Right kidney (tissue), 9 donors: Measurements from ENCODE around the gene ARMC9.
A peak's percentile ranks its signal among the peaks of the same experiment; 100 is the strongest.
"Not testable (repeated sequence)": the region's sequence is repeated elsewhere in the genome, so short reads cannot be mapped to it uniquely, and the experiment has no call there.

Experiments
- DNase-seq: peaks from one replicate; pipeline ENCODE4 v3.0.0-alpha.2; 2016
- long read RNA-seq, 8 donors: transcript quantifications; one replicate each; lab custom pipeline, GENCODE V29; 2026

Gene ARMC9
- long read RNA-seq, donor 1, partial matches to known transcripts: 0 of 5 reads
- long read RNA-seq, donor 1, other reads (novel, unspliced or antisense): 5 of 5 reads
- long read RNA-seq, donor 2, partial matches to known transcripts: 0 of 1 reads
- long read RNA-seq, donor 2, other reads (novel, unspliced or antisense): 0 of 1 reads
- long read RNA-seq, donor 3: 0 reads
- long read RNA-seq, donor 4, transcript ARMC9-201 (21 exons, 2,300 nt): major isoform, 5 of 11 reads
- long read RNA-seq, donor 4, partial matches to known transcripts: 5 of 11 reads
- long read RNA-seq, donor 4, other reads (novel, unspliced or antisense): 0 of 11 reads
- long read RNA-seq, donor 5, full-length matches to known transcripts: 2 of 2 reads
- long read RNA-seq, donor 5, partial matches to known transcripts: 0 of 2 reads
- long read RNA-seq, donor 5, other reads (novel, unspliced or antisense): 0 of 2 reads
- long read RNA-seq, donor 6, partial matches to known transcripts: 0 of 2 reads
- long read RNA-seq, donor 6, other reads (novel, unspliced or antisense): 0 of 2 reads
- long read RNA-seq, donor 7, partial matches to known transcripts: 0 of 3 reads
- long read RNA-seq, donor 7, other reads (novel, unspliced or antisense): 0 of 3 reads
- long read RNA-seq, donor 8, partial matches to known transcripts: 0 of 2 reads
- long read RNA-seq, donor 8, other reads (novel, unspliced or antisense): 0 of 2 reads

- DNase-seq: peak; percentile 97
Measured at GRCh38 chr2:231198291-231199173, at the start of gene ARMC9. TSS of gene ARMC9 (plus strand) at chr2:231198631. CDS start at chr2:231206239, 7,608 bp downstream.

GRCh38 chr2:231152800-231153557, 45.5 kb upstream of the ARMC9 start:
- DNase-seq: no peak

DNA sequence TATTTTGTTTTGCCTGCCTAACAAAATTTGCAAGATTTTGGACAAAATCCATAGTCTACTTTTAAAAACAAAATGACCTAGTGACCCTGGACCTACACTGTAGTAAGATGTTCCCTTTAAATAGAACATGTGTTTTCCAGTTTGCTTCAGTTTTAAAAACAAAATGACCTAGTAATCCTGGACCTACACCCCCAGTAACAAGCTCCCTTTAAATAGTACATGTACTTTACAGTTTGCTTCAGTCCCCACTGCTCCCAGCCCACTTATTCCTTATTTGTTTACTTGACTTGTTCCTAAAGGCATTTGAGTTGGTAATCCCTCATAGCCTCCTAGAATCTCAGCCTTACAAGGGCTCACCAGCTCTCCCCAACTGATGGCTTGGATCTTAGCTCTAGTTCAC, 39.1 kb upstream of the ARMC9 start:
- DNase-seq: no peak

GRCh38 chr2:231160701-231161100, 37.7 kb upstream of the ARMC9 start:
- DNase-seq: no peak

DNA sequence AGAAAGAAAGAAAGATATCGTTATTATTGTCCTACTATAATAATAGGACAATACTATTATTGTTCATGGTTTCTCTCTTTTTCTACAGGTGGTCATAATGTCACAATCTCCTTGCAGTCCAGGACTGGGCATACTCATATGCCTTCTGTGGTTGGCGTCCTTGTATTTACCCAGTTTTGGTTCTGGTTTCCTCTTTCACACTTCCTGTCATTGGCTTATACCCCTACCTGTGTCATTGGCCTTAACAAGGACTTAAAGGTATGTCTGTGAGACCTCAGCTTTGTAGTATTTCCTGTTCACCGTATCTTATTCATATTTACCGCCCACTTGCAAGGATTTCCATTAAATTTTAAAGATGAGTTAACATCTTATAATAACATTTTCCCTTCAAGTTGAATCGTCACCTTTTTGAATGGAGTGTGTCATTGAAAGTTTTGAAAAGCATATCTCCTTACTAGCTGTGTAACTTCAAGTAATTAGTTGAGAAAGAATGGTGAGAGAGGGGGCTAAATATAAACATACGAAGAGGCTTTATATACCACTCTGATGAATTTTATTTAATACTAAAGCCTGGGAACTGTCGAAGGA, 37.1 kb upstream of the ARMC9 start:
- no peak for DNase-seq

DNA sequence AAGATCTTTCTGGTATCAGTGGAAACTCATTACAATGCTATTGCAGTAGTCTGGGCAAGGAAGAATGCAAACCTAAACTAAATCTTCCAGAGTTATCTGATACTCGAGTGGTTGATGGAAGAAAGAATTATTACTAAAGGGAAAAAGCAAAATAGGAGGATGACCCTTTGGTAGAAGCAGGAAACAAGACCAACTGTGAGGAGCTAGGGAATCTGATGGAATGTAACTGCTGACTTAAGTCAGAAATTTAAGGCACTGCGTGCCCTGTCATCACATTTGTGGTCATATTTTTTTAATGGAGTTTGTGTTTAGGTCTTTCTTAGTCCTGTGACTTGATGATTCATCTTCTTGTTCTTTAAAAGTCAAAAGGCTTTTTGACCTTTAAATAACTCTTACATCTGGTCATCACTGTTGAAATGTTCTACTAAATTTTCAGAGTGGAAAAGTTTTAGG, 36.5 kb upstream of the ARMC9 start:
- no peak for DNase-seq

GRCh38 chr2:231163011-231163410, 35.4 kb upstream of the ARMC9 start:
- DNase-seq: no peak

- DNase-seq: no peak
Measured at GRCh38 chr2:231163414-231164095, 34.9 kb upstream of the ARMC9 start.

- DNase-seq: no peak
Measured at GRCh38 chr2:231167745-231168459, 30.5 kb upstream of the ARMC9 start.

GRCh38 chr2:231168460-231169139, 29.8 kb upstream of the ARMC9 start:
- DNase-seq: no peak

DNA sequence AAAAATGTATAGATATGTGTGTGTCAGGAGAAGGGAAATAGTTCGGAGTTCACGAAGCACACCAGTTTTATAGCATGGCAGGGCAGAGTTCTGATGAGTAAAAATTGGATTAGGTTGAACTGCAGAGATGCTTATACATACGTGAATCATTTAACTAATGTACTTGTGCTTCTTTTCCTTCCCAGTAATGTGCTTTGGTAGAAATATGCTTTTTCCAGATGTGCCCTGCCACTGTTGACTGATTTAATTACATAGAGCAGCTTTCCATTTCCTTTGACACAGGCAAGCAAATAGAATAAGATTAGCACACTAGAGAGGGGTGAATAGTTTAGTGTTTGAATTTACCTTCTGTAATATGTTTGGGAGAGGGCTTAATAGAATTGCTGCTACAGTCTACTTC, 28.9 kb upstream of the ARMC9 start:
- no peak for DNase-seq

GRCh38 chr2:231170055-231170454, 28.4 kb upstream of the ARMC9 start:
- DNase-seq: no peak

DNA sequence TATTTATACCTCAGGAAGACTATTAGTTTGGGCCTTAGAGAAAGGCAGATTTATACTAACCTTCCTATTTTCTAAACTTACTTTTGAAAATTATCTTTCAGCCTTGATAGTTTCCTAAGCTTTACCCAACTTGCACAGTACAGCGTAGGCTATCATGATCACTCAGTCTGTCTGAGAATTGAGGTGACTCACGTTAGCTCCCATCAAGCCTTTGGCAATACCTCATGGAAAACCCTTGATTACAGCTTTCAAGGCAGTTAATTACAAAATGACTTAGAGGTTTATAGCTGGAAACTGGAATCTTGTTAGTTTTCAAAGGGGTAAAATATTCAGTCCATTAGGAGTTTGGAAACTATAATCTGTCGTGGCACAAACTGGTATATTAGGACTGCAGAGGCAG, 26.4 kb upstream of the ARMC9 start:
- no peak for DNase-seq

DNA sequence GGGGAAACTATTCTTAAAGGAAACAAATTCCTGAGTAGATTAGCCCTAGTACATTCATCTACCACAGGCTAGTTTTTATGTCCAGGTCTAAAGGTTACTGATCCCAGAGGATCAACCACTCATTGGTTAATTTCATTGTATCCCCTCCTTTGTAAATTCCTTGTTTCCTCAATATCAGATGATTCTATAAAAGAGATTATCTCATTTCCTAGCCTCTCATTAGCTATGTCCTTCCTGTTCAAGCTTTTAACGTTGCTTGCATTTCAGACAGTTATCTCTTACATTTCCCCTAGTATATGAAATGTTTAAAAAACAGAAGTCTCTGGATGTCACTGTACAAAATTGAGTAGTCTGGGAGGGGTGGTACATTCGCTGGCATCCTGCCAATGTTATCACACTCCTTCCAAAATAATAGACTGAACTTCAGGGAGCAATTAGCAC, 24.2 kb upstream of the ARMC9 start:
- DNase-seq: no peak

DNA sequence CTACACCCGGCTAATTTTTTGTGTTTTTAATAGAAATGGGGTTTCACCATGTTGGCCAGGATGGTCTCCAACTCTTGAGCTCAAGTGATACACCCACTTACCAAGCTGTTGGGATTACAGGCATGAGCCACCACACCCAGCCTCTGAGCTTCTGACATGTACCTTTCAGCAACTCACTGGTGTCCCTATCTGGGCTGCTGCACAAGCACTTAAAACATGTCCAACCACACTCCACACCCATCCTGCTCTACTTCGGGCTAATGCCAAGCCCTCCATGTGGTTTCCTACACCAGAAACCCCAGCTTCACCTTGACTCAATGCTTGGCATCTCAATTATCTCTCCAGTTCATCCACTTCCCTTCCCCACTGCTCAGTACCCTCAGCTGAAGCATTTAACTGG, 22.4 kb upstream of the ARMC9 start:
- DNase-seq: no peak

DNA sequence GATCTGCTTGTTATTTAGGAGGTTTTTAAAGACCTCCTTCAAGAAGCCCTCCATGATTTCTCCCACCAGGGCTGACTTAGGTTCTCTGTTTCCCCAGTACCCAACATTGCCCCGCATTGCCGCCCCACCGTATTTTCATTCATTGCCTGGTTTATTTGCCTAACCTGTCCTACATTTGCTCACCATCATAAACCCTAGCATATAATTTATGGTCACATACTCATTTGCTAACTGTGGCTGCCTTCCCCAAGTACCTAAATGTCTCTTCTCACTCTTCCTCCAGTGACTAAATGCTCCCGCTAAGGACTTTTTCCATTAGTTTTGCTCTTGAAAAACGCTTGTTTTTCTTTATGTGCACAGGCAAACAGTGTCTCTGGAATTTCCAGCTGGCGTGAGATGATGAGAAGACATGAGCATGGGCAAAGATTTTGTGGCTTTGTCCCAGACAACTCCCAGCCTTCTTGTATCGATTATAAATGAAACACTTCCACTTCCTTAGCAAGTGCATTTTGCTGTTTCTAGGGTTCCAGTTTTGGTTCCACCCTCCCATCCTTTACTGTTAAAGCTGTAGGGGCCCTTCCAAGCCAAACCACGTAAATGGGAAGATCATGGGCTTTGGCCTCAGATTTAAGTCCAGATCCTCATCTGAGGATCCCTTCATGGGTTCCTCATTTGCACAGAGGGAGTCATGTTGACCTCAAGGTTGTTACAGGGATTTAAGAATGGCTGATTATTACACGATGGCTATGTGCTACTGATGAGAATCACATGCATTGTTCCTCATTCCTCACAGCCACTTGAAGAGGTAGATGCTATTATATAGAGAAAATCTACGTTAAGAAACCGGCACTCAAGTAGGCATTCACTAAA, 21.0 kb upstream of the ARMC9 start:
- DNase-seq: no peak

DNA sequence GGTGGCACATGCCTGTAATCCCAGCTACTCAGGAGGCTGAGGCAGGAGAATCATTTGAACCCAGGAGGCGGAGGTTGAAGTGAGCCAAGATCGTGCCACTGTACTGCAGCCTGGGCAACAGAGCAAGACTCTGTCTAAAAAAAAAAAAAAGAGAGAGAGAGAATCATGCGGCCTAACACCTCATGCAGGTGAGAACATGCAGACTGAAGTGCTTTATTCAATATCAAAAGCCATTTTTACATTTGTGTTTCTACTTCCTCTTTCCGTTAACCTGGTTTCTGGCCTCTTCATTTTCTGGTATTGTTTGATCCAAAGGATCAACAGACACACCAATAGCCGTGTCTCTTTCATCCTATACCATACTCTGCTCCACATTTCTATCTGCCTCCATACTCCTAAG, 19.6 kb upstream of the ARMC9 start:
- not testable (repeated sequence) for DNase-seq

- no peak for DNase-seq
Measured at GRCh38 chr2:231181860-231182512, 16.4 kb upstream of the ARMC9 start.
